Loucy (cell line): ENCODE measurements around the gene NUDT2.

ENCODE experiments used
- CTCF ChIP-seq: fragments of 200-600 bp; sonication (generic); conservative IDR thresholded peaks from 2 replicates; pipeline ENCODE4 v1.5.1; 2014; ENCODE audit warnings: mild to moderate bottlenecking, antibody characterized with exemption, low read length
- EZH2phosphoT487 ChIP-seq: fragments of 200-600 bp; IDR thresholded peaks from 2 replicates; pipeline ENCODE4 v1.6.1; 2018; ENCODE audit warnings: antibody characterized with exemption, mild to moderate bottlenecking, moderate library complexity, borderline replicate concordance

DNA sequence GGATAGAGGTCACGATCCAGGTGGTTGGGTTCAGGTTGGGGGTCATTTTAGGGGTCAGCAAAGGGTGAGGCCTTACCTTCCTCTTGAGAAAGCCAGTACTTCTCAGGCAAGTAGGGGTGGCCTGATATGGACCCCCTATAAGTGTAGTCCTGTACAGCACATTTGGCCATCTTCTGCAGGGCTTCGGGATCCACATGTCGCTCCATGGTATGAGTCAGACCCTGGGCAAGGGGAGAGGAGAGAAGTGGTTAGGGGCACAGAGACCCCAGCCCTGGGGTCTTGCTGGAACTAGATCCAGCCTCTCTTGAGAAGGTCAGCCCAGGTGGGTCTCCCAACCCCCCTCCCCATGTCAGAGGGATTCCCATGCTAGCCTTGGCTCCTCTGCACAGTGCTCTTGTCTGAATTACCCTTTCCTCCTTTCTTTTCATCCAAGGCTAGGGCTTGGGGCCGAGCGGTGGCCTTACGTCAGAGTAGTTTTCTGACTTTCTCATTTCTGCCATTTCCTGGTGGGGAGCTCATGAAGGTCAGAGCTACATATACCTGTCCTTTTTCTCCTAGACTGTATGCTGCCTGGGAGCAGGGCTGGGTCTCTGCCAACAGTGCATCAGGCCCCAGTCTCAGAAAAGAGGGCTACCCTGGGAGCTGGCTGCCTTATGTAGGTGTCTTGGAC is 56.3 kb downstream of the NUDT2 start:
- TF ChIP-seq CTCF (no peak), EZH2phosphoT487 (no peak)
